ENCODE data around the gene MORC3. TPM values are rescaled to one million over a fixed set of nuclear protein-coding genes. Genes with fewer than 3 reads are reported as not detected.

MORC3 gene
- total RNA-seq, 1 donor from 2014 or later, result 29.2 TPM

- no peak for DNase-seq (ENCODE audit: low read depth)
- no peaks in the 10 kb centered on the region for H3K27me3 Mint-ChIP-seq (ENCODE audit: low read depth, unreplicated experiment)
- no peaks in the 10 kb centered on the region for H3K9me3 Mint-ChIP-seq (ENCODE audit: unreplicated experiment)
- H3K9ac ChIP-seq (ENCODE audit: low read length), result no peak overlapping the region
- no peaks in the 10 kb centered on the region for H3K27me3 ChIP-seq (ENCODE audit: insufficient read depth, low read length)
- H3K4me2 ChIP-seq (ENCODE audit: low read length), result no peak overlapping the region
- H3K79me2 ChIP-seq (ENCODE audit: insufficient read depth, low read length), result no peaks in the 10 kb centered on the region
- H3K9me3 ChIP-seq (ENCODE audit: insufficient read depth, low read depth, low read length), result no peaks in the 10 kb centered on the region
- no peaks in the 10 kb centered on the region for H4K20me1 ChIP-seq (ENCODE audit: insufficient read depth, low read length)
- TF ChIP-seq EZH2 (IDR thresholded peaks at IDR 0.05; ENCODE audit: insufficient read depth, low read length) (no peak), CTCF (IDR thresholded peaks at IDR 0.05; ENCODE audit: insufficient read depth, low read depth, low read length) (no peak)
- no peaks in the 10 kb centered on the region for H3K4me1 ChIP-seq (ENCODE audit: insufficient read depth, low read length)
- H3K27ac ChIP-seq (ENCODE audit: low read depth, low read length), result no peak overlapping the region
- H3K36me3 Mint-ChIP-seq (ENCODE audit: low read depth, unreplicated experiment), result peaks cover 4% of the 10 kb centered on the region
- H3K4me3 Mint-ChIP-seq (ENCODE audit: unreplicated experiment), result no peak overlapping the region
- no peaks in the 10 kb centered on the region for H3K4me1 Mint-ChIP-seq (ENCODE audit: low read depth, unreplicated experiment)
- H2AFZ ChIP-seq (ENCODE audit: low read depth, low read length), result no peak overlapping the region
- H3K27ac Mint-ChIP-seq (ENCODE audit: unreplicated experiment), result no peak overlapping the region
- FAIRE-seq, result no peak
- H3K36me3 ChIP-seq (ENCODE audit: insufficient read depth, low read length), result peaks cover 10% of the 10 kb centered on the region
- no peak overlapping the region for H3K4me3 ChIP-seq (ENCODE audit: insufficient read depth, low read depth, low read length)
Observed at GRCh38 chr21:36395353-36396111, 75.5 kb downstream of the MORC3 start.

GRCh38 chr21:36396325-36396724 lies 76.3 kb downstream of the MORC3 start:
- Histone ChIP-seq H3K9me3 (ENCODE audit: insufficient read depth, low read depth, low read length) (no peaks in the 10 kb centered on the region), H3K9ac (ENCODE audit: low read length) (no peak overlapping the region), H3K27me3 (ENCODE audit: insufficient read depth, low read length) (no peaks in the 10 kb centered on the region), H3K4me2 (ENCODE audit: low read length) (no peak overlapping the region), H3K79me2 (ENCODE audit: insufficient read depth, low read length) (no peaks in the 10 kb centered on the region), H3K4me1 (ENCODE audit: insufficient read depth, low read length) (no peaks in the 10 kb centered on the region), H4K20me1 (ENCODE audit: insufficient read depth, low read length) (no peaks in the 10 kb centered on the region), H3K27ac (ENCODE audit: low read depth, low read length) (no peak overlapping the region), H2AFZ (ENCODE audit: low read depth, low read length) (no peak overlapping the region), H3K4me3 (ENCODE audit: insufficient read depth, low read depth, low read length) (no peak overlapping the region), H3K36me3 (ENCODE audit: insufficient read depth, low read length) (peaks cover 10% of the 10 kb centered on the region)
- TF ChIP-seq CTCF (IDR thresholded peaks at IDR 0.05; ENCODE audit: insufficient read depth, low read depth, low read length) (no peak), EZH2 (IDR thresholded peaks at IDR 0.05; ENCODE audit: insufficient read depth, low read length) (no peak)
- Mint-ChIP-seq H3K4me3 (ENCODE audit: unreplicated experiment) (no peak overlapping the region), H3K4me1 (ENCODE audit: low read depth, unreplicated experiment) (no peaks in the 10 kb centered on the region), H3K27ac (ENCODE audit: unreplicated experiment) (no peak overlapping the region), H3K36me3 (ENCODE audit: low read depth, unreplicated experiment) (peaks cover 4% of the 10 kb centered on the region), H3K9me3 (ENCODE audit: unreplicated experiment) (no peaks in the 10 kb centered on the region), H3K27me3 (ENCODE audit: low read depth, unreplicated experiment) (no peaks in the 10 kb centered on the region)
- FAIRE-seq, result no peak
- DNase-seq (ENCODE audit: low read depth), result no peak

GRCh38 chr21:36396971-36397370 lies 77.0 kb downstream of the MORC3 start:
- H3K4me3 Mint-ChIP-seq (ENCODE audit: unreplicated experiment), result no peak overlapping the region
- no peak overlapping the region for H2AFZ ChIP-seq (ENCODE audit: low read depth, low read length)
- H3K9ac ChIP-seq (ENCODE audit: low read length), result no peak overlapping the region
- no peaks in the 10 kb centered on the region for H3K79me2 ChIP-seq (ENCODE audit: insufficient read depth, low read length)
- peaks cover 12% of the 10 kb centered on the region for H3K36me3 ChIP-seq (ENCODE audit: insufficient read depth, low read length)
- no peak overlapping the region for H3K27ac ChIP-seq (ENCODE audit: low read depth, low read length)
- DNase-seq (ENCODE audit: low read depth) (no peak), FAIRE-seq (no peak)
- H3K4me2 ChIP-seq (ENCODE audit: low read length), result no peak overlapping the region
- TF ChIP-seq CTCF (IDR thresholded peaks at IDR 0.05; ENCODE audit: insufficient read depth, low read depth, low read length), result no peak
- TF ChIP-seq EZH2 (IDR thresholded peaks at IDR 0.05; ENCODE audit: insufficient read depth, low read length), result no peak
- no peaks in the 10 kb centered on the region for H3K27me3 Mint-ChIP-seq (ENCODE audit: low read depth, unreplicated experiment)
- no peaks in the 10 kb centered on the region for H3K27me3 ChIP-seq (ENCODE audit: insufficient read depth, low read length)
- no peaks in the 10 kb centered on the region for H3K9me3 Mint-ChIP-seq (ENCODE audit: unreplicated experiment)
- H3K9me3 ChIP-seq (ENCODE audit: insufficient read depth, low read depth, low read length), result no peaks in the 10 kb centered on the region
- no peaks in the 10 kb centered on the region for H3K4me1 Mint-ChIP-seq (ENCODE audit: low read depth, unreplicated experiment)
- H3K36me3 Mint-ChIP-seq (ENCODE audit: low read depth, unreplicated experiment), result peaks cover 4% of the 10 kb centered on the region
- H4K20me1 ChIP-seq (ENCODE audit: insufficient read depth, low read length), result no peaks in the 10 kb centered on the region
- H3K27ac Mint-ChIP-seq (ENCODE audit: unreplicated experiment), result peak overlapping the region; percentile 28
- H3K4me1 ChIP-seq (ENCODE audit: insufficient read depth, low read length), result no peaks in the 10 kb centered on the region
- no peak overlapping the region for H3K4me3 ChIP-seq (ENCODE audit: insufficient read depth, low read depth, low read length)

Measured in astrocyte (in vitro differentiated cells and primary cell).